H1 (cell line): ENCODE measurements around the gene ACTN3.
A peak's percentile ranks its signal among the peaks of the same experiment; 100 is the strongest.
"Not testable (repeated sequence)": the region's sequence is repeated elsewhere in the genome, so short reads cannot be mapped to it uniquely, and the experiment has no call there.

Experiments
- CHD1 ChIP-seq: IDR thresholded peaks from 2 replicates; pipeline ENCODE4 v1.6.1; 2012; ENCODE audit warnings: low read depth, low read length, improper control_type of control experiment
- CTCF ChIP-seq, 3 experiments: IDR thresholded peaks; 1 replicate in 2 of 3; 2 replicates in 1 of 3; pipeline versions ENCODE4 v1.5.1 to v1.6.1; 2011; ENCODE audit warnings: low read length in 3 of 3, mild to moderate bottlenecking in 3 of 3, inconsistent platforms in 2 of 3, low read depth in 1 of 3, moderate library complexity in 1 of 3; ENCODE audit not compliant: insufficient read depth in 1 of 3; ENCODE audit errors: control extremely low read depth in 1 of 3
- EGR1 ChIP-seq: IDR thresholded peaks from 2 replicates; pipeline ENCODE4 v1.6.1; 2011; ENCODE audit warnings: low read depth, low read length, borderline replicate concordance
- HDAC6 ChIP-seq: IDR thresholded peaks from one replicate; pipeline ENCODE4 v1.7.1; 2012; ENCODE audit warnings: low read depth, mild to moderate bottlenecking, inconsistent platforms, low read length, moderate library complexity
- JUND ChIP-seq: IDR thresholded peaks from 2 replicates; pipeline ENCODE4 v1.6.1; 2011; ENCODE audit warnings: mild to moderate bottlenecking, improper control_type of control experiment, low read length
- POLR2A ChIP-seq, 2 experiments: IDR thresholded peaks; 1 replicate in 1 of 2; 2 replicates in 1 of 2; pipeline ENCODE4 v1.6.1; 2011; ENCODE audit warnings: low read depth in 2 of 2, low read length in 2 of 2, mild to moderate bottlenecking in 2 of 2; ENCODE audit errors: control extremely low read depth in 1 of 2
- POLR2AphosphoS5 ChIP-seq: IDR thresholded peaks from 2 replicates; pipeline ENCODE4 v1.6.1; 2011; ENCODE audit warnings: low read depth, low read length
- RAD21 ChIP-seq, 2 experiments: IDR thresholded peaks in 1 of 2; conservative IDR thresholded peaks in 1 of 2; 2 replicates each; pipeline ENCODE4 v1.6.1; 2011; ENCODE audit warnings: low read depth in 2 of 2, low read length in 2 of 2, improper control_type of control experiment in 1 of 2, inconsistent platforms in 1 of 2, mild to moderate bottlenecking in 1 of 2, moderate library complexity in 1 of 2
- SIN3A ChIP-seq, 2 experiments: IDR thresholded peaks in 1 of 2; conservative IDR thresholded peaks in 1 of 2; 2 replicates each; pipeline ENCODE4 v1.6.1; 2011 to 2012; ENCODE audit warnings: low read length in 2 of 2, improper control_type of control experiment in 1 of 2, low read depth in 1 of 2, mild to moderate bottlenecking in 1 of 2
- SP2 ChIP-seq: IDR thresholded peaks from 2 replicates; pipeline ENCODE4 v1.6.1; 2012; ENCODE audit warnings: mild to moderate bottlenecking, low read length, inconsistent platforms
- TBP ChIP-seq: IDR thresholded peaks from 2 replicates; pipeline ENCODE4 v1.6.1; 2011; ENCODE audit warnings: low read depth, low read length, improper control_type of control experiment

DNA sequence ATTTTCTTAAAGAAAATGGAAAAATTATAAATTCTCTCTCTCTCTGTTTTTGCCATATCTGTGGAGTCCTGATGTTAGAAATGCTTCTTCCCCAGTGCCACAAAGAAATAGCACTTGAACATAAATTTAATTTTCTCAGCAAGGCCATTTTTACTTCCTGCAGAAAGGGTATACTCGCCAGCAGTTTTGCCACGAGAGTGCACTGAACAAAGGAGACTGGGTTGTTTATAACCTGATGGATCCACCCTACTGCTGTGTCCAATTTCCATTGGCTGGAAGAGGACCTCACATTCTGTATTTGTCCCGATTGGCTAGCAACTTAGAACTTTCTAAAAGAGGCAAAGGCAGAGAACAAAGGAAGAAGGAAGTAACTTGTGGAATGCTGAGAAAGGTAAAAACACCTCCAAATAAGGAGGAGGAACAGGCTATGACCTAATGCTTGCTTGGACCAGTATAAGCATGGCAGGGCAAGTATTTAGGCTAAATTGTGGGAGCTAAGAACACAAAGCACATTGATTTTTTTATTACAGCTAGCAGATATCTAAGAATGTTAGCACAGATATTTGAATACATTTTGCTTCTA, 36.0 kb downstream of the ACTN3 start:
- TF ChIP-seq CTCF (IDR thresholded peaks at IDR 0.05; ENCODE audit: control extremely low read depth in 1 of 3, insufficient read depth in 1 of 3, low read depth in 1 of 3, low read length in 3 of 3); RAD21 (IDR thresholded peaks at IDR 0.05 in 1 of 2, conservative IDR thresholded peaks at IDR 0.05 in 1 of 2; ENCODE audit: low read depth in 2 of 2, low read length in 2 of 2); HDAC6; EGR1; POLR2AphosphoS5; SIN3A (conservative IDR thresholded peaks at IDR 0.05 in 1 of 2, IDR thresholded peaks at IDR 0.05 in 1 of 2; ENCODE audit: low read depth in 1 of 2, low read length in 2 of 2); CHD1; SP2: not testable (repeated sequence)
- TF ChIP-seq JUND (peak; percentile 22; the same call in 1 of the 2 replicates), POLR2A (IDR thresholded peaks at IDR 0.05; ENCODE audit: control extremely low read depth in 1 of 2, low read depth in 2 of 2, low read length in 2 of 2) (peak; percentile 68 to 75), TBP (peak; percentile 88)
